ENCODE data around the gene FAM20A. TPM values are rescaled to one million over a fixed set of nuclear protein-coding genes. Genes with fewer than 3 reads are reported as not detected.
"Not testable (repeated sequence)": the region's sequence is repeated elsewhere in the genome, so short reads cannot be mapped to it uniquely, and the experiment has no call there.

FAM20A gene
- total and polyA plus RNA-seq, 4 donors = 69.7 to 101 (median 79.0) TPM

GRCh38 chr17:68498479-68499326 lies 102.5 kb downstream of the FAM20A start:
- no peaks in the 10 kb centered on the region for H3K27me3 ChIP-seq (ENCODE audit: control insufficient read depth in 3 of 3, insufficient read depth in 3 of 3, low read length in 2 of 3)
- H3K9me3 ChIP-seq (ENCODE audit: control insufficient read depth in 4 of 4, insufficient read depth in 3 of 4, low read length in 3 of 4) = no peaks in the 10 kb centered on the region
- ATAC-seq (ENCODE audit: insufficient read depth, low FRiP score) (peak; percentile 50), DNase-seq (no peak)
- H3K9ac ChIP-seq (ENCODE audit: insufficient read depth in 1 of 2, low read length in 2 of 2) = no peak overlapping the region
- peak overlapping the region; percentile 69 to 77 for H3K27ac ChIP-seq (ENCODE audit: low read depth in 1 of 2, low read length in 1 of 2)
- no peak overlapping the region for H3K4me3 ChIP-seq
- no peaks in the 10 kb centered on the region for H3K36me3 ChIP-seq (ENCODE audit: control insufficient read depth in 4 of 4, insufficient read depth in 4 of 4, low read length in 4 of 4)
- WGBS, 2 donors = 7 to 18% methylated on average over 7 of the region's 7 CpGs
- TF ChIP-seq CTCF (IDR thresholded peaks at IDR 0.05; ENCODE audit: control extremely low read depth, extremely low read depth) = no peak
- peaks cover 0 to 5% (median 0%) of the 10 kb centered on the region in 5 donors for H3K4me1 ChIP-seq (ENCODE audit: control insufficient read depth in 5 of 5, insufficient read depth in 5 of 5, low read length in 5 of 5)

GRCh38 chr17:68497885-68498319 lies 103.3 kb downstream of the FAM20A start:
- peak overlapping the region; percentile 40 to 55 for H3K27ac ChIP-seq (ENCODE audit: low read depth in 1 of 2, low read length in 1 of 2)
- H3K9ac ChIP-seq (ENCODE audit: insufficient read depth in 1 of 2, low read length in 2 of 2) = no peak overlapping the region
- H3K4me1 ChIP-seq (ENCODE audit: control insufficient read depth in 5 of 5, insufficient read depth in 5 of 5, low read length in 5 of 5) = peaks cover 0 to 8% (median 0%) of the 10 kb centered on the region in 5 donors
- ATAC-seq (ENCODE audit: insufficient read depth, low FRiP score) (peak; percentile 24), DNase-seq (peak in 1 of 3 donors; percentile 42)
- no peaks in the 10 kb centered on the region for H3K36me3 ChIP-seq (ENCODE audit: control insufficient read depth in 4 of 4, insufficient read depth in 4 of 4, low read length in 4 of 4)
- H3K9me3 ChIP-seq (ENCODE audit: control insufficient read depth in 4 of 4, insufficient read depth in 3 of 4, low read length in 3 of 4) = no peaks in the 10 kb centered on the region
- H3K4me3 ChIP-seq = no peak overlapping the region
- TF ChIP-seq CTCF (IDR thresholded peaks at IDR 0.05; ENCODE audit: control extremely low read depth, extremely low read depth) = no peak
- H3K27me3 ChIP-seq (ENCODE audit: control insufficient read depth in 3 of 3, insufficient read depth in 3 of 3, low read length in 2 of 3) = no peaks in the 10 kb centered on the region
- WGBS, 2 donors = 0 to 6% methylated on average over 3 of the region's 3 CpGs

GRCh38 chr17:68495081-68495480 lies 106.1 kb downstream of the FAM20A start:
- Histone ChIP-seq H3K27me3 (ENCODE audit: control insufficient read depth in 3 of 3, insufficient read depth in 3 of 3, low read length in 2 of 3) (no peaks in the 10 kb centered on the region), H3K27ac (ENCODE audit: low read depth in 1 of 2, low read length in 1 of 2) (no peak overlapping the region), H3K4me3 (no peak overlapping the region), H3K36me3 (ENCODE audit: control insufficient read depth in 4 of 4, insufficient read depth in 4 of 4, low read length in 4 of 4) (no peaks in the 10 kb centered on the region), H3K9ac (ENCODE audit: insufficient read depth in 1 of 2, low read length in 2 of 2) (no peak overlapping the region), H3K9me3 (ENCODE audit: control insufficient read depth in 4 of 4, insufficient read depth in 3 of 4, low read length in 3 of 4) (no peaks in the 10 kb centered on the region), H3K4me1 (ENCODE audit: control insufficient read depth in 5 of 5, insufficient read depth in 5 of 5, low read length in 5 of 5) (peaks cover 0 to 20% (median 5%) of the 10 kb centered on the region in 5 donors)
- no peak for DNase-seq
- TF ChIP-seq CTCF (IDR thresholded peaks at IDR 0.05; ENCODE audit: control extremely low read depth, extremely low read depth) = no peak
- ATAC-seq (ENCODE audit: insufficient read depth, low FRiP score) = no peak
- 92 to 98% methylated on average over 4 of the region's 4 CpGs for WGBS, 2 donors

- H3K4me3 ChIP-seq; DNase-seq; H3K36me3 ChIP-seq (ENCODE audit: control insufficient read depth in 4 of 4, insufficient read depth in 4 of 4, low read length in 4 of 4); H3K9ac ChIP-seq (ENCODE audit: insufficient read depth in 1 of 2, low read length in 2 of 2); H3K27me3 ChIP-seq (ENCODE audit: control insufficient read depth in 3 of 3, insufficient read depth in 3 of 3, low read length in 2 of 3); H3K9me3 ChIP-seq (ENCODE audit: control insufficient read depth in 4 of 4, insufficient read depth in 3 of 4, low read length in 3 of 4): not testable (repeated sequence)
- peak; percentile 35 for ATAC-seq (ENCODE audit: insufficient read depth, low FRiP score)
- H3K4me1 ChIP-seq (ENCODE audit: control insufficient read depth in 5 of 5, insufficient read depth in 5 of 5, low read length in 5 of 5) = peaks cover 0 to 15% (median 5%) of the 10 kb centered on the region in 5 donors
- peak overlapping the region in 1 of 2 donors; percentile 82 for H3K27ac ChIP-seq (ENCODE audit: low read depth in 1 of 2, low read length in 1 of 2)
- WGBS, 2 donors = 70 to 78% methylated on average over 8 of the region's 8 CpGs
Measured at GRCh38 chr17:68492394-68493054, 108.6 kb downstream of the FAM20A start.
